Gastrocnemius medialis (tissue), 4 donors: ENCODE results near the gene AHI1. TPM values are rescaled to one million over a fixed set of nuclear protein-coding genes. Genes with fewer than 3 reads are reported as not detected.

Source experiments
- ATAC-seq, 2 donors: fragments of 150-250 bp; one replicate each; pipeline ENCODE4 v1.9.1; 2016
- DNase-seq, 2 donors: peaks; one replicate each; pipeline ENCODE4 v3.0.0-alpha.2; 2019
- H3K27ac ChIP-seq, 4 donors: fragments of 200-600 bp; sonication (generic); 1 replicate in 1 of 4; 2 replicates in 3 of 4; pipeline ENCODE4 v1.5.1; 2016 to 2018; ENCODE audit warnings: mild to moderate bottlenecking in 2 of 4, moderate library complexity in 1 of 4
- H3K27me3 ChIP-seq, 3 donors: fragments of 200-600 bp; sonication (generic) in 2 of 3; 1 replicate in 1 of 3; 2 replicates in 2 of 3; pipeline versions ENCODE4 v1.5.1 to v1.6.0; 2016 to 2019; ENCODE audit warnings: mild to moderate bottlenecking in 1 of 3, moderate library complexity in 1 of 3
- H3K36me3 ChIP-seq, 2 donors: fragments of 200-600 bp; sonication (generic) in 1 of 2; one replicate each; pipeline ENCODE4 v1.5.1; 2017 to 2018
- H3K4me1 ChIP-seq, 2 donors: fragments of 200-600 bp; sonication (generic) in 1 of 2; one replicate each; pipeline ENCODE4 v1.5.1; 2016 to 2017; ENCODE audit warnings: mild to moderate bottlenecking in 2 of 2
- H3K4me3 ChIP-seq, 4 donors: fragments of 200-600 bp; sonication (generic) in 3 of 4; 1 replicate in 1 of 4; 2 replicates in 3 of 4; pipeline ENCODE4 v1.5.1; 2016 to 2019; ENCODE audit warnings: mild to moderate bottlenecking in 2 of 4
- H3K9me3 ChIP-seq, 3 donors: fragments of 200-600 bp; sonication (generic) in 2 of 3; 1 replicate in 1 of 3; 2 replicates in 2 of 3; pipeline ENCODE4 v1.5.1; 2016 to 2019
- CTCF ChIP-seq, 5 experiments: fragments of 450-650 bp in 3 of 5; fragments of 200-600 bp in 2 of 5; sonication (generic) in 2 of 5; IDR thresholded peaks in 4 of 5; conservative IDR thresholded peaks in 1 of 5; 1 replicate in 4 of 5; 2 replicates in 1 of 5; pipeline ENCODE4 v1.5.1; 2016 to 2019; ENCODE audit warnings: antibody characterized with exemption in 5 of 5, mild to moderate bottlenecking in 3 of 5, moderate library complexity in 3 of 5
- POLR2A ChIP-seq, 2 donors: fragments of 450-650 bp; IDR thresholded peaks; one replicate each; pipeline ENCODE4 v1.6.1; 2017; ENCODE audit warnings: antibody characterized with exemption in 2 of 2, mild to moderate bottlenecking in 2 of 2, moderate library complexity in 2 of 2
- in situ Hi-C, 4 donors: fragments of 200-750 bp; cut with MboI; loops; one replicate each; pipeline versions ENCODE4 v1.15.0 to v1.8.0; 2017; ENCODE audit warnings: low sequenced_read_pairs in 4 of 4
- intact Hi-C: fragments of 100-400 bp; cut with DNase I; formaldehyde crosslinking; loops from one replicate; pipeline ENCODE4 v1.15.1; 2023; ENCODE audit warnings: low total_unique reads
- total RNA-seq, 4 donors: library from RNA; depleted of rRNA; stranded (reverse); fragments of >200 nt; gene quantifications; one replicate each; pipeline versions ENCODE4 v1.1.0 to v1.2.3, GENCODE V29; 2016

Gene AHI1
- total RNA-seq, 4 donors from 2014 or later: 3.5 to 16.8 (median 8.2) TPM

- in situ Hi-C loops: no loop called here
- Histone ChIP-seq H3K27me3 (no peaks in the 10 kb centered on the region), H3K4me1 (peaks cover 0 to 14% of the 10 kb centered on the region in 2 donors), H3K9me3 (no peaks in the 10 kb centered on the region), H3K36me3 (no peaks in the 10 kb centered on the region), H3K4me3 (no peak overlapping the region), H3K27ac (no peak overlapping the region)
- intact Hi-C loops: no loop called here
- no peak for DNase-seq
- ATAC-seq: no peak
- TF ChIP-seq CTCF (IDR thresholded peaks at IDR 0.05 in 4 of 5, conservative IDR thresholded peaks at IDR 0.05 in 1 of 5) (no peak), POLR2A (IDR thresholded peaks at IDR 0.05) (no peak)
Observed at GRCh38 chr6:135314543-135314942, 183.0 kb downstream of the AHI1 start.

- no peak for TF ChIP-seq CTCF (IDR thresholded peaks at IDR 0.05 in 4 of 5, conservative IDR thresholded peaks at IDR 0.05 in 1 of 5)
- TF ChIP-seq POLR2A (IDR thresholded peaks at IDR 0.05): no peak
- peaks cover 0 to 14% of the 10 kb centered on the region in 2 donors for H3K4me1 ChIP-seq
- intact Hi-C loops: no loop called here
- no peak overlapping the region for H3K27ac ChIP-seq
- H3K27me3 ChIP-seq: no peaks in the 10 kb centered on the region
- no peak for DNase-seq
- H3K9me3 ChIP-seq: no peaks in the 10 kb centered on the region
- H3K36me3 ChIP-seq: no peaks in the 10 kb centered on the region
- no peak overlapping the region for H3K4me3 ChIP-seq
- ATAC-seq: no peak
- in situ Hi-C loops: no loop called here
Observed at GRCh38 chr6:135311446-135312200, 185.9 kb downstream of the AHI1 start.

- no peaks in the 10 kb centered on the region for H3K9me3 ChIP-seq
- H3K27ac ChIP-seq: no peak overlapping the region
- peaks cover 0 to 14% of the 10 kb centered on the region in 2 donors for H3K4me1 ChIP-seq
- in situ Hi-C loops (no loop called here), intact Hi-C loops (no loop called here)
- TF ChIP-seq CTCF (IDR thresholded peaks at IDR 0.05 in 4 of 5, conservative IDR thresholded peaks at IDR 0.05 in 1 of 5): no peak
- TF ChIP-seq POLR2A (IDR thresholded peaks at IDR 0.05): no peak
- H3K36me3 ChIP-seq: no peaks in the 10 kb centered on the region
- H3K4me3 ChIP-seq: no peak overlapping the region
- no peak for ATAC-seq
- DNase-seq: no peak
- no peaks in the 10 kb centered on the region for H3K27me3 ChIP-seq
Observed at GRCh38 chr6:135310291-135310690, 187.2 kb downstream of the AHI1 start.

- peaks cover 0 to 5% of the 10 kb centered on the region in 2 donors for H3K36me3 ChIP-seq
- TF ChIP-seq POLR2A (IDR thresholded peaks at IDR 0.05) (no peak), CTCF (IDR thresholded peaks at IDR 0.05 in 4 of 5, conservative IDR thresholded peaks at IDR 0.05 in 1 of 5) (no peak)
- in situ Hi-C loops: no loop called here
- H3K9me3 ChIP-seq: no peaks in the 10 kb centered on the region
- DNase-seq: no peak
- H3K4me3 ChIP-seq: no peak overlapping the region
- H3K27ac ChIP-seq: no peak overlapping the region
- ATAC-seq: no peak
- H3K27me3 ChIP-seq: no peaks in the 10 kb centered on the region
- peaks cover 0 to 14% of the 10 kb centered on the region in 2 donors for H3K4me1 ChIP-seq
- intact Hi-C loops: no loop called here
Observed at GRCh38 chr6:135306740-135307420, 190.7 kb downstream of the AHI1 start.
